Esophagus (tissue), 2 donors: ENCODE measurements around the gene EXOC3. TPM values are rescaled to one million over a fixed set of nuclear protein-coding genes. Genes with fewer than 3 reads are reported as not detected.
"Not testable (repeated sequence)": the region's sequence is repeated elsewhere in the genome, so short reads cannot be mapped to it uniquely, and the experiment has no call there.

Source experiments
- H3K27ac ChIP-seq, 2 donors: one replicate each; pipeline ENCODE4 v1.5.1; 2013; ENCODE audit warnings: low read depth in 2 of 2, mild to moderate bottlenecking in 2 of 2, inconsistent platforms in 1 of 2, low read length in 1 of 2, moderate library complexity in 1 of 2
- H3K27me3 ChIP-seq, 2 donors: one replicate each; pipeline ENCODE4 v1.6.1; 2013; ENCODE audit warnings: low read length in 2 of 2, control low read depth in 1 of 2, mild to moderate bottlenecking in 1 of 2; ENCODE audit not compliant: insufficient read depth in 2 of 2, control insufficient read depth in 1 of 2
- H3K36me3 ChIP-seq, 2 donors: one replicate each; pipeline ENCODE4 v1.6.1; 2013; ENCODE audit warnings: low read length in 1 of 2; ENCODE audit not compliant: control insufficient read depth in 2 of 2, insufficient read depth in 2 of 2
- H3K4me1 ChIP-seq, 2 donors: one replicate each; pipeline ENCODE4 v1.6.1; 2013; ENCODE audit warnings: low read length in 1 of 2; ENCODE audit not compliant: control insufficient read depth in 2 of 2, insufficient read depth in 2 of 2
- H3K4me3 ChIP-seq, 2 donors: one replicate each; pipeline ENCODE4 v1.5.1; 2013; ENCODE audit warnings: low read length in 2 of 2, mild to moderate bottlenecking in 2 of 2, low read depth in 1 of 2, moderate library complexity in 1 of 2
- H3K9me3 ChIP-seq, 2 donors: one replicate each; pipeline ENCODE4 v1.6.1; 2013; ENCODE audit warnings: mild to moderate bottlenecking in 2 of 2, low read depth in 1 of 2, low read length in 1 of 2, moderate library complexity in 1 of 2; ENCODE audit not compliant: control insufficient read depth in 2 of 2, insufficient read depth in 1 of 2
- WGBS, 2 donors: extraction: QIAGEN DNeasy Blood & Tissue Kit; methylation state at CpG; one replicate each; pipeline ENCODE4 v1.1.7; 2013; 5-methylcytosine and 5-hydroxymethylcytosine counted together
- polyA plus RNA-seq, 2 donors: library from polyadenylated mRNA; stranded (reverse); fragments of 200-250 nt; gene quantifications; one replicate each; pipeline ENCODE4 v1.2.3, GENCODE V29; 2013
- donor health status: healthy with polysubstance abuse.
- donor health status: Bipolar disorder and iron deficiency.

The EXOC3 gene
- polyA plus RNA-seq, 2 donors = 40.3 to 49.1 TPM

DNA sequence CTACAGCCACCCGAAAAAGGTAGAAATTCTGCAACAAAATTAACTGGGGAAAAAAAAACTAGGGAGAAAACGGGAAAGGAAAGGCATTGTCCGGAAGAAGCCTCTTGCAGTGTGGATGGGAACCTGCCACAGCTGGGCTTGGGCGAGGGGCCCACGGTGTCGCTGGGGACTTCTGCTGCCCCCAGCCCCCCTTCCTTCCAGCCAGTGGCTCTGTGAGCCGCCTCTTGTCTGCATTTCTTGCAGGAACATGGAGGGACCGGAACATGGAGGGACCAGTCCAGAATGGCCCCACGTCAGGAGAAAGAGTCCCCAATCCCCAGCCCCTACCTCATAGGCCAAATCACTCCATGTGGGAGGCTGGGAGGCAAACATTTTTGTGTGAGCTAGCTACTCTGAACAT, 36.9 kb upstream of the EXOC3 start:
- no peak overlapping the region for H3K27ac ChIP-seq
- H3K27me3 ChIP-seq = no peaks in the 10 kb centered on the region
- WGBS, 2 donors = 84 to 89% methylated on average over 9 of the region's 9 CpGs
- H3K4me3 ChIP-seq = no peak overlapping the region
- H3K4me1 ChIP-seq = no peaks in the 10 kb centered on the region
- no peaks in the 10 kb centered on the region for H3K36me3 ChIP-seq
- no peaks in the 10 kb centered on the region for H3K9me3 ChIP-seq

DNA sequence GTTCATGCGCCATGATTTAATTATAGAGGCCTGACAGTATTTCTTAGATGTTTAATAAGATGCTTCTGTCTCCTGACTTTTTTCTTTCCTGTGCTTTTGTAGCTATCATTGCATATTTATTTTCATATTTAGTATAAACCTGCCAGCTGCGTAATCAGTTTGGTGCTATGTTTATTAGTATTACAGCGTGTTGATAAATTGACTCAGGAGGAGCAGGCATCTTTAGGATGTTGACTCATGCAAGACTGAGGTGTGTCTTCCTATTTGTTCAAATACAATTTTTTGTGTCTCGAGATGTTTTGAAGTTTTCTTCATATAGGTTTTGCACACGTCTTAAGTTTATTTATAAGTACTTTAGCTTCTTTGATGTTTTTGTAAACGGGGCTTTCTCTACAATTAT, 35.9 kb upstream of the EXOC3 start:
- Histone ChIP-seq H3K27ac (no peak overlapping the region), H3K4me3 (no peak overlapping the region), H3K27me3 (no peaks in the 10 kb centered on the region), H3K4me1 (no peaks in the 10 kb centered on the region), H3K36me3 (no peaks in the 10 kb centered on the region), H3K9me3 (no peaks in the 10 kb centered on the region)
- WGBS, 2 donors = 74 to 80% methylated on average over 6 of the region's 6 CpGs

DNA sequence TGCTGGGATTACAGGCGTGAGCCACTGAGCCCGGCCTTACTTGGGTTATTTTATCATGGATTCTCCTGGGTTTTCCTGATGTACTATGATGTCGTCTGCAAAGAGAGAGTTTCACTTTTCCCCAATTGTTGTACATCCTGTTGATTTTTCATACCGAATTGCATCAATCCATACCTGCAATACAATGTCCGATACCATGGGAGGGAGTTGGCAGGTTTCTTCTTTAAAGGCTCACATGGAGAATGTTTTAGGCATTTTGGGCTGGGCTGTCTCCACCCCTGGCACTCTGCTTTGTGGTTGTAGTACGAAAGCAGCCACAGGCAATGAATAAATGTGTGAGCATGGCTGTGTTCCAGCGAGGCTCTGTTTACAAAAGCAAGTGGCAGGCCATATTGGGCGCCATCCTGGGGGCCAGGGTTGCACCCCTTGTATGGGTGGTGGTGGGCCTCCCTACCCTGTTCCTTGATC, 35.1 kb upstream of the EXOC3 start:
- Histone ChIP-seq H3K4me1 (no peaks in the 10 kb centered on the region), H3K27me3 (no peaks in the 10 kb centered on the region), H3K36me3 (no peaks in the 10 kb centered on the region), H3K9me3 (no peaks in the 10 kb centered on the region), H3K4me3 (no peak overlapping the region), H3K27ac (no peak overlapping the region)
- WGBS, 2 donors = 59 to 65% methylated on average over 8 of the region's 8 CpGs

DNA sequence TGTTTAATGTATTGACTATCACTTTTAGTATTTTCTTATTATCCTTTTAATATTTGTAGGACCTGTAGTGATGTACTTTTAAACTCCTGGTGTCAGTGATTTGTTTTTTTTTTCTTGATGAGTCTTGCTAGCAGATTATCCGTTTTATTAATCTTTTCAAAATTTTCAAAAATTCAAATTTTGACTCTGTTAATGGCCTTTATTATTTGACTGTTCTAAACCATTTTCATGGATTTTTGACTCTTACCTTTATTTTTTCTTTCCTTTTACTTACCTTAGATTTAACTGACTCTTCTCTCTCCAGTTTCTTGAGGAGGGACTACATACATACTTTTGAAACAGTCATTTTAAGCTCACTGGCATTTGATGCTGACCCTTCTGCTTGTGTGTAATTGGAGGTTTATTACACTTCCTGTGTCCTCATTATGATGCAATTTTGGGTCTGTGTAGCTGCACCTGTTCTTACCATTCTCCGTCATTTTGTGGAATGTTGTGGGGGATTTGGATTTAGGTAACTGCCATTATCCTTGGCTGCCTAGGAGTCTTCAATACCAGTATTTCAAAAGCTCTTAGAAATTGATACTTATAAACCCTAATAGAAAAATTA, 32.0 kb upstream of the EXOC3 start:
- Histone ChIP-seq H3K27me3 (no peaks in the 10 kb centered on the region), H3K27ac (no peak overlapping the region), H3K9me3 (no peaks in the 10 kb centered on the region), H3K4me1 (peaks cover 0 to 5% of the 10 kb centered on the region in 2 donors), H3K4me3 (no peak overlapping the region), H3K36me3 (peaks cover 0 to under 1% of the 10 kb centered on the region in 2 donors)
- 83 to 86% methylated on average over 2 of the region's 2 CpGs for WGBS, 2 donors

DNA sequence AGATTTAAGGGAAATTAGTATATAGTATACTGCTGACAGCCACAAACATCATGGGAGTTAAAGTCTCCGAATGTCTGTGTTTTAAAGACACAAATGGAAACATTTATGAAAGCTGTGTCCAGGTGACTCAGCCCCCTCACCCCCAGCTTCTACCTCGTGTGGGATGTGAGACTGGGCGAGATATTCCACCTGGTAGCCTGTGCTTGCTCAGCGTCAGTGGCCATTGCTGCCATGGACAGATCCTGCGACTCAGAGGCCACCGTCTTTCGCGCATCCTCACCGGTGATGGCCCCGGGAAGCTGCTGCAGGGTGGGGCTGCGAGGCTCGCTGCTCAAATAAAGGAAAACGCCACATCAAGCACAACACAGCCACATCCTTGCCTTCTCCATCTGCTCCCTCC, 31.2 kb upstream of the EXOC3 start:
- H3K27ac ChIP-seq = no peak overlapping the region
- peaks cover 0 to 8% of the 10 kb centered on the region in 2 donors for H3K4me1 ChIP-seq
- H3K27me3 ChIP-seq = no peaks in the 10 kb centered on the region
- no peaks in the 10 kb centered on the region for H3K9me3 ChIP-seq
- WGBS, 2 donors = 73 to 86% methylated on average over 13 of the region's 13 CpGs
- H3K4me3 ChIP-seq = no peak overlapping the region
- peaks cover 0 to 2% of the 10 kb centered on the region in 2 donors for H3K36me3 ChIP-seq

DNA sequence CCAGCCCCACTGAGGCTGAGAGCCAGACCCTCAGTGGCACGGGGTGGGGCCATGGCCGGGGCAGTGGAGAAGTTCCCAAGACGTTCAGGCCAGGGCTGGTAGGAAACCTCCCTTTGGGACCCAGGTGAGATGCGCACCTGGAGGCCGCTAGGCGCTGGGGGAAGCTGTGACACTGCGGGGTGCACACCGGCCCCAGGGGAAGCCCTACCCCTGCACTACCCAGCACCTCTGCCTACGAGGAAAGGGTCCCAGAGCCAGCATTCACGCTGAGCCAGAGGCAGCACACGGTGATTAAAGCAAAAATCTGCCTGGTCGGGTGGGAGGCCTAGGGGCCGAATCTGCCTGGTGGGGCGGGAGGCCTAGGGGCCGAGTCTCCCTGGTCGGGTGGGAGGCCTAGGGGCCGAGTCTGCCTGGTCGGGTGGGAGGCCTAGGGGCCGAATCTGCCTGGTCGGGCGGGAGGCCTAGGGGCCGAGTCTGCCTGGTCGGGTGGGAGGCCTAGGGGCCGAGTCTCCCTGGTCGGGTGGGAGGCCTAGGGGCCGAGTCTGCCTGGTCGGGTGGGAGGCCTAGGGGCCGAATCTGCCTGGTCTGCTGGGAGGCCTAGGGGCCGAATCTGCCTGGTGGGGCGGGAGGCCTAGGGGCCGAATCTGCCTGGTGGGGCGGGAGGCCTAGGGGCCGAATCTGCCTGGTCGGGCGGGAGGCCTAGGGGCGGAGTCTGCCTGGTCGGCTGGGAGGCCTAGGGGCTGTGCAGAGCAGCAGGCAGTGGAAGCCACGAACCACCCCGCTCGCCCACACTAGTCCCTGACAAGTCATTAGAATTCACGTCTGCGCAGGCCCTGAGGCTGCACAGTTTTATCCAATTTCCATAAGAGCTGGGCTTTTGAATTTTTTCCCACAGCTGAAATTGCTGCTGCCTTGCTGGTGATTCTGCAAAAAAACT, 27.7 kb upstream of the EXOC3 start:
- not testable (repeated sequence) for H3K9me3 ChIP-seq, H3K4me3 ChIP-seq, H3K36me3 ChIP-seq, H3K27ac ChIP-seq, H3K27me3 ChIP-seq
- H3K4me1 ChIP-seq = peaks cover 0 to 10% of the 10 kb centered on the region in 2 donors
- WGBS, 2 donors = 79 to 83% methylated on average over 42 of the region's 42 CpGs

DNA sequence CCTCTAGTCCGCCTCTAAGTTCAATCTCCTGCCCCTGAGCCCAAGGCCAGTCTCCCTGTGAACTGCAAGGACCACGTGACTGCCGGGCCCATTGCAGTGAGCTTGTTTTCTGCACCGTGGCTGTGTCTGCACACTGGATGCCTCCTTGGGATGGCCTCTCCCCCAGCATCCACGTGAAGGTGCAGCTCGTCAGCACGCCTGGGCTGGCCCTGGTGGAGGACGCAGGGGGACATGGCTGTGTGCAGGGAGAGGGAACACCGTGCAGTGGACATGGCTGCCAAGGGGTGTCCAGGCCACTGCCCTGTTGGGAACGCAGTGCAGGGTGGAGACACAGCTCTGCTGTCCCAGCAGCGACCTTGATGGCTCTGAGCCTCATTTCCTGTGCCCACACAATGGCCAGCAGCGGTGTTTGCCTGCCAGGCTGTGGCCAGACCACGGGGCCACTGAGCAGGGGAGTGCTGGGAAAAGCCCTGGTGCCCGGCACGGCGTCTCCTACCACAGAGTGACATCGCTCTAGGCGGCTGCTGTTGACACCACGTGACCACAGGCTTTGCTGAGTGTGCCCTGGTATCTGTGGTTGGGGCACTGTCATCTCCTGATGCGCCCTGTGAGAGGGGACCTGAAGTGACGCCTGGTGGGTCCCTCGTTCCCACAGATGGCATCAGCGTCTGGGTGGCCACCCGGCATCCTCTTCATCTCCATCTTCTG, 26.9 kb upstream of the EXOC3 start:
- H3K36me3 ChIP-seq = peaks cover 0 to 2% of the 10 kb centered on the region in 2 donors
- H3K27me3 ChIP-seq = no peaks in the 10 kb centered on the region
- H3K4me3 ChIP-seq = no peak overlapping the region
- H3K4me1 ChIP-seq = peaks cover 0 to 10% of the 10 kb centered on the region in 2 donors
- H3K9me3 ChIP-seq = no peaks in the 10 kb centered on the region
- no peak overlapping the region for H3K27ac ChIP-seq
- 73 to 76% methylated on average over 24 of the region's 24 CpGs for WGBS, 2 donors

DNA sequence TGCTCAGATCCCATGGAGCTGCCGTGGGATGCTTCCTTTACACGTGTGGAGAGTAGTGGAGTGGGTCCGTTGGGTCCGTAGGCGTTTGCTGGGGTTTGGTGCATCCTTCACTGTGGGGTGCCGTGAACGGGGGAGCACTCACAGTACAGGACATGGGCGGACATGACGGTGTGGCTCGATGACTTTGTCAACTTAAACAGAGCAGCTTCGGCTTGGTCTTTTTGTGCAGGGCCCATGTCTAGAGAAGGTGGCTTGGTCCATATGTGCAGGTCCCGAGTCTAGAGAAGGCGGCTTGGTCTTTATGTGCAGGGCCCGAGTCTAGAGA, 26.4 kb upstream of the EXOC3 start:
- Histone ChIP-seq H3K36me3 (peaks cover 0 to 2% of the 10 kb centered on the region in 2 donors), H3K4me1 (peaks cover 0 to 10% of the 10 kb centered on the region in 2 donors), H3K9me3 (no peaks in the 10 kb centered on the region), H3K27ac (no peak overlapping the region), H3K27me3 (no peaks in the 10 kb centered on the region), H3K4me3 (no peak overlapping the region)
- 96 to 97% methylated on average over 14 of the region's 14 CpGs for WGBS, 2 donors

DNA sequence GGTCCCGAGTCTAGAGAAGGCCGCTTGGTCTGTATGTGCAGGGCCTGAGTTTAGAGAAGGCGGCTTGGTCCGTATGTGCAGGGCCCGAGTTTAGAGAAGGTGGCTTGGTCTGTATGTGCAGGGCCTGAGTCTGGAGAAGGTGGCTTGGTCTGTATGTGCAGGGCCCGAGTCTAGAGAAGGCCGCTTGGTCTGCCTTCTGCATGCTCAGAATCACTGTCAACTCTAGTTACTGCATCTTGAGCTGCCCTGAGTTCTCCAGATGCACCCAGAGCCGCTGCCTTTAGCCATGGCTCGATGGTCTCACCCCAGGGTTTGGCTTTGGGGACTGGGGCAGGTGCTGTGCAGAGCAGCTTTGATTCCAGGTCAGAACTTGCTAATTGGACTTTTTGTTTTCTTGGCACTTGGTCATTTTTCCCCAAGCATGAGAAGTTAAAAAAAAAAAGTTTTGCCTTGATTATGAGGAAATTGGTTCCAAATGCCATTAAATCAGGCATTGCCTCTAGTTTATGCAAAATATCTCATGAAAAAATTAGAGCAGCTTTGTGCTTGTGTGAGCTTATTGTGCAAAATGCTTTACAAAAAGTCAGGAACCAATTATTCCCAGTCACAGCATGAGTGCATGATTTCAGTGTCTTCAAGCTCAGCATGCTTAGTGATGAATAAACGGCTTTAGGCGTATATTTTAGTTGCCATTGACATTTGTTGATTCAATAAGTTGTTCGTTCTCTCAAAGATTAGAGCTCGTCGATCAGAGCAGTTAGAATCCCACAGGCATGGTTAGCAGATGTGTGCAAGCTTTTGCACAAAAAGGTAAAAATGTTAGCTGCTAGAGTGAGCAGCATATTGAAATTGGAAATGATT, 25.4 kb upstream of the EXOC3 start:
- Histone ChIP-seq H3K27me3 (no peaks in the 10 kb centered on the region), H3K4me3 (no peak overlapping the region), H3K36me3 (peaks cover 0 to 2% of the 10 kb centered on the region in 2 donors), H3K4me1 (peaks cover 0 to 10% of the 10 kb centered on the region in 2 donors), H3K27ac (no peak overlapping the region), H3K9me3 (no peaks in the 10 kb centered on the region)
- 71 to 77% methylated on average over 14 of the region's 14 CpGs for WGBS, 2 donors
